ENCODE results near the gene ANKRD13C.

ANKRD13C gene

DNA sequence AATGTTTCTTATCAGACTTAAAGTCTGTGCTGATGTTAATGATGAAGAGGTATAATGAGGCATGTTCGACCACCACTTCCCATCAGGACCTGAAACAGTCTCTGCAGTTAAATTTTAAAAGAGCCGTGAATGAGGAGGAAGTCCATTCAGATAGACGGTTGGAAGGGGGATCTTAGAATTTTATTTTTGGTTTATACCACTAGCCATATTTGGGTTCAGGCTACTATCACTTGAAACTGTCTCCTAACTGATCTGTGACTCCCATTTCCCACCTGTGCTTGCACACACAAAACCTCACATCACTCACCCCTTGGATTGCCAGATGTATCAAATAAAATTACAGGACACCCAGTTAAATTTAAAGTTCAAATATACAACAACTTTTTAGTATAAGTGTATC is 9.9 kb upstream of the ANKRD13C start:
- DNase-seq = no peak
- H3K9me3 ChIP-seq = no peaks in the 10 kb centered on the region
- TF ChIP-seq, protein P1, sequence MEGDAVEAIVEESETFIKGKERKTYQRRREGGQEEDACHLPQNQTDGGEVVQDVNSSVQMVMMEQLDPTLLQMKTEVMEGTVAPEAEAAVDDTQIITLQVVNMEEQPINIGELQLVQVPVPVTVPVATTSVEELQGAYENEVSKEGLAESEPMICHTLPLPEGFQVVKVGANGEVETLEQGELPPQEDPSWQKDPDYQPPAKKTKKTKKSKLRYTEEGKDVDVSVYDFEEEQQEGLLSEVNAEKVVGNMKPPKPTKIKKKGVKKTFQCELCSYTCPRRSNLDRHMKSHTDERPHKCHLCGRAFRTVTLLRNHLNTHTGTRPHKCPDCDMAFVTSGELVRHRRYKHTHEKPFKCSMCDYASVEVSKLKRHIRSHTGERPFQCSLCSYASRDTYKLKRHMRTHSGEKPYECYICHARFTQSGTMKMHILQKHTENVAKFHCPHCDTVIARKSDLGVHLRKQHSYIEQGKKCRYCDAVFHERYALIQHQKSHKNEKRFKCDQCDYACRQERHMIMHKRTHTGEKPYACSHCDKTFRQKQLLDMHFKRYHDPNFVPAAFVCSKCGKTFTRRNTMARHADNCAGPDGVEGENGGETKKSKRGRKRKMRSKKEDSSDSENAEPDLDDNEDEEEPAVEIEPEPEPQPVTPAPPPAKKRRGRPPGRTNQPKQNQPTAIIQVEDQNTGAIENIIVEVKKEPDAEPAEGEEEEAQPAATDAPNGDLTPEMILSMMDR (IDR thresholded peaks at IDR 0.05; ENCODE audit: low read depth, low read length) = no peak
- H3K36me3 ChIP-seq = no peaks in the 10 kb centered on the region
- H3K4me1 ChIP-seq = no peaks in the 10 kb centered on the region
- no peaks in the 10 kb centered on the region for H3K27me3 ChIP-seq
- H3K4me3 ChIP-seq (ENCODE audit: low read depth, low read length) = no peak overlapping the region

DNA sequence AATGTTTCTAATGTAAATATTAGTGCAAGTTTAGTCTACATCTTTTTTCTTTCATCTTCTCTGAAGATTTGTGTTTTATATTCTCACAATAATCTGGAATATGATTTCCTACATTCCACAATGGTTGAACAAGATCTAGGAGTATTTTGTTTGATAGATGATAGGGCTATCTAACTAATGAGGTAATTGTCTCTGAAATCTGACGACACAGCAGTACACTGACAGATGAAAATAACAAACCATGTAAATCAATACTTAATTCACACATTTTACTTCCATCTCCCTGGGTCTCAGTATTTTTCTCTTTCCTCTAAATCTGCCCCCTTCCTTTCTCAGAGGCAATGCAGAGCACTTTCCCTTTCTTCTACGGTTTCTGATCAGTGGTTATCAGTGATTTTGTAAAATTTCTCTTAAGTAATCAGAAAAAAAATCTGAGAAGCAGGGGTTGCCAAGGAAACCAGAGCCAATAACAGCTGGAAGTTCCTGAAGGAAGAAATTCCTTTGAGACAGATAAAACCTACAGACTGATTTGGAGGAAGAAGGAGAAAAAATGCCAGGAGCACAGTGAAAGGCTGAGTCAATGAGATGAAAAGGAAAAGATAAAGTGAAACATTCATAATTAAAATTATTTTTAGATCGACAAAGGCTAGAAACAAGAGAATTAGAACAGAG is 7.3 kb upstream of the ANKRD13C start:
- TF ChIP-seq, protein P1 (IDR thresholded peaks at IDR 0.05; ENCODE audit: low read depth, low read length) = no peak
- Histone ChIP-seq H3K36me3 (no peaks in the 10 kb centered on the region), H3K27me3 (no peaks in the 10 kb centered on the region), H3K9me3 (no peaks in the 10 kb centered on the region), H3K4me3 (ENCODE audit: low read depth, low read length) (no peak overlapping the region), H3K4me1 (no peaks in the 10 kb centered on the region)
- DNase-seq = no peak

DNA sequence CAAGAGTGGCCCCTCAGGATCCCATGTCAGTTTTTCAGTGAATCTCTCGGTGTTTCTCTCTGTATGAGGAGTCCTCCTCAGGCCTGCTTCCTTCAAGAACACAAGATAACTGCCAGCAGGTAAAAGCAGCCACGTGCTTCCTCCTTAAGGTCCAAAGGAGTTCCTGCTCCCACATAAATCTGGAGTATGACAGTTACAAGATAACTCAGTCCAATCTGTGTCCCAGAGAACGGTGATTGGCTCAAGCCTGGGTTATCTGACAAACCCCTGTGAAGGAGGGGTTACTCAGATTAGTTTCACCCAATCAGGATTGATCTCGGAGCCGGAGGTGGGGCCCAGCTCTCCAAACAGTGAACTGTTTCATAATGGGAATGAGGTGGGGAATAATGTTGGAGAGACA is 5.8 kb upstream of the ANKRD13C start:
- no peaks in the 10 kb centered on the region for H3K9me3 ChIP-seq
- TF ChIP-seq, protein P1 (IDR thresholded peaks at IDR 0.05; ENCODE audit: low read depth, low read length) = no peak

DNA sequence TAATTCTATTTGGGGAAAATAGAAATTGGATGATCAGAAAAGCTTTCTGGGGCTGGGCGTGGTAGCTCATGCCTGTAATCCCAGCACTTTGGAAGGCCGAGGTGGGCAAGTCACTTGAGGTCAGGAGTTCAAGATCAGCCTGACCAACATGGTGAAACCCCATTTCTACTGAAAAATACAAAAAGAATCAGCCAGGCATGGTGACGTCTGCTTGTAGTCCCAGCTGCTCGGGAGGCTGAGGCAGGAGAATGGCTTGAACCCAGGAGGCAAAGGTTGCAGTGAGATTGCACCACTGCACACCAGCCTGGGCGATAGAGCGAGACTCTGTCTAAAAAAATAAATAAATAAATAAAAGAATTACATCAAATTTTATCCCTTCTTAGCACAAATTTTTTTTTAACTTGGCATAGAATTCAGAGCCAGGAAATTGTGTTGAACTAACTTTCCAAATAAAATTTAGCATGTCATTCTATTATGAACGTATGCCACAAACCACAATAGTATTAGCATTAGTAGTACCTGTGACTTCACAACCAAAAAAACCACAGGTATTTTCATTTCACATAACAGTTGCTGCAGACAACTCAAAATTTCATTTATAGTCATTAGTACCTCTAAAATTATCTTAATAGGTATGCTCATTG is 4.5 kb upstream of the ANKRD13C start:
- no peaks in the 10 kb centered on the region for H3K9me3 ChIP-seq
- no peak for DNase-seq

More for the DNA sequence above, 5.8 kb upstream of the ANKRD13C start:
- H3K4me3 ChIP-seq (ENCODE audit: low read depth, low read length) = no peak overlapping the region
- no peaks in the 10 kb centered on the region for H3K36me3 ChIP-seq
- DNase-seq = peak; percentile 20
- no peaks in the 10 kb centered on the region for H3K4me1 ChIP-seq
- H3K27me3 ChIP-seq = no peaks in the 10 kb centered on the region

DNA sequence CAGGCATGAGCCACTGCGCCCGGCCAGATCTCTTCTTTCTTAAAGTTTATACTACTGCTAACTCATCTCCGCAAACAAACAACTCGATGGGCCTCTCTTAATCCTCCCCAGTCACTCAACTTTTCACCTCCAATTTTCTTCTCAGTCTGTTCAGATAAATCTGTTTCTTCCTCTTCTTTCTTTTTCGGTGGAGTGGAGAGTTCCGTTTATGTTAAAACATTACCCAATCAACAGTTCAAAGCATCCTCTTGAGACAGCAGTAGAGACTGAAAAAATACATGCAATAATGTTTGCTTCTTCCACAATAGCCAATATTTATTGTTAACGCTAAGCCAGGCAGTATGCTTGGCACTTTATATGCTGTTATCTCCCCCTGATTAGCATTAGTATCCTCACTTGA is 1.4 kb upstream of the ANKRD13C start:
- no peaks in the 10 kb centered on the region for H3K4me1 ChIP-seq
- no peaks in the 10 kb centered on the region for H3K36me3 ChIP-seq
- H3K9me3 ChIP-seq = no peaks in the 10 kb centered on the region
- no peak overlapping the region for H3K4me3 ChIP-seq (ENCODE audit: low read depth, low read length)
- TF ChIP-seq, protein P1 (IDR thresholded peaks at IDR 0.05; ENCODE audit: low read depth, low read length) = no peak
- no peak for DNase-seq
- no peaks in the 10 kb centered on the region for H3K27me3 ChIP-seq

More for the DNA sequence above, 4.5 kb upstream of the ANKRD13C start:
- Histone ChIP-seq H3K27me3 (no peaks in the 10 kb centered on the region), H3K4me1 (no peaks in the 10 kb centered on the region), H3K36me3 (no peaks in the 10 kb centered on the region), H3K4me3 (ENCODE audit: low read depth, low read length) (no peak overlapping the region)
- TF ChIP-seq, protein P1 (IDR thresholded peaks at IDR 0.05; ENCODE audit: low read depth, low read length) = no peak

DNA sequence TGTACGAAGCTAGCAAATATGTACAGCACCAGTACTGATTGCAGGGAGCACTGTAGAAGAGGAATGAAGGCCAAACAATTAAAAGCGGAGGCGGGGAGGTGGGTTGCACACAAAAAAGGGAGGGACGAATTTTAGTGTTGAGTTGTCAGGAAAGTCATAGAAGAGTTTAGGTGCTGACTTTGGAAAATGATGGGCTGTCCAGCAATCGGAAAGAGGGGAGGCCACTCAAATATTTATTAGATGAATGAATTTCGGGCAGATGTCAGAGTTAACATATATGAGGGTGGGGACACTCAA is 537 bp upstream of the ANKRD13C start:
- Histone ChIP-seq H3K4me1 (no peaks in the 10 kb centered on the region), H3K4me3 (ENCODE audit: low read depth, low read length) (peak overlapping the region; percentile 82), H3K36me3 (no peaks in the 10 kb centered on the region), H3K9me3 (no peaks in the 10 kb centered on the region), H3K27me3 (no peaks in the 10 kb centered on the region)
- TF ChIP-seq, protein P1 (IDR thresholded peaks at IDR 0.05; ENCODE audit: low read depth, low read length) = no peak
- no peak for DNase-seq

All from BE2C (cell line).